ENCODE results near the gene CNKSR3. TPM values are rescaled to one million over a fixed set of nuclear protein-coding genes. Genes with fewer than 3 reads are reported as not detected.
A peak's percentile ranks its signal among the peaks of the same experiment; 100 is the strongest.

The CNKSR3 gene
- total RNA-seq, 1 donor = 4.7 TPM

- peak; percentile 44 for DNase-seq (ENCODE audit: low read depth)
Measured at GRCh38 chr6:154488802-154489437, 21.6 kb downstream of the CNKSR3 start.

GRCh38 chr6:154488248-154488593 is 22.3 kb downstream of the CNKSR3 start:
- DNase-seq (ENCODE audit: low read depth) = peak; percentile 34
- no peak overlapping the region for H3K4me3 ChIP-seq (ENCODE audit: low read depth, low read length)
- no peak for TF ChIP-seq CTCF (IDR thresholded peaks at IDR 0.05; ENCODE audit: insufficient read depth, low read depth, low read length)

More at GRCh38 chr6:154488802-154489437, 21.6 kb downstream of the CNKSR3 start:
- no peak overlapping the region for H3K4me3 ChIP-seq (ENCODE audit: low read depth, low read length)
- no peak for TF ChIP-seq CTCF (IDR thresholded peaks at IDR 0.05; ENCODE audit: insufficient read depth, low read depth, low read length)

GRCh38 chr6:154487367-154488247 is 22.9 kb downstream of the CNKSR3 start:
- DNase-seq (ENCODE audit: low read depth) = no peak
- no peak for TF ChIP-seq CTCF (IDR thresholded peaks at IDR 0.05; ENCODE audit: insufficient read depth, low read depth, low read length)
- H3K4me3 ChIP-seq (ENCODE audit: low read depth, low read length) = no peak overlapping the region

GRCh38 chr6:154485815-154486214 is 24.7 kb downstream of the CNKSR3 start:
- no peak for TF ChIP-seq CTCF (IDR thresholded peaks at IDR 0.05; ENCODE audit: insufficient read depth, low read depth, low read length)
- H3K4me3 ChIP-seq (ENCODE audit: low read depth, low read length) = no peak overlapping the region
- peak; percentile 33 for DNase-seq (ENCODE audit: low read depth)

GRCh38 chr6:154484942-154485341 is 25.5 kb downstream of the CNKSR3 start:
- no peak for DNase-seq (ENCODE audit: low read depth)
- no peak overlapping the region for H3K4me3 ChIP-seq (ENCODE audit: low read depth, low read length)
- TF ChIP-seq CTCF (IDR thresholded peaks at IDR 0.05; ENCODE audit: insufficient read depth, low read depth, low read length) = no peak

- no peak for TF ChIP-seq CTCF (IDR thresholded peaks at IDR 0.05; ENCODE audit: insufficient read depth, low read depth, low read length)
- H3K4me3 ChIP-seq (ENCODE audit: low read depth, low read length) = no peak overlapping the region
- DNase-seq (ENCODE audit: low read depth) = no peak
Measured at GRCh38 chr6:154482858-154483257, 27.6 kb downstream of the CNKSR3 start.

Measured in fibroblast of villous mesenchyme (primary cell).